ENCODE data around the gene DUSP5. TPM values are rescaled to one million over a fixed set of nuclear protein-coding genes. Genes with fewer than 3 reads are reported as not detected.

The DUSP5 gene
- total RNA-seq, 1 experiment from 2014 or later = 137 TPM

GRCh38 chr10:110448682-110449418 is 48.9 kb upstream of the DUSP5 start:
- DNase-seq (ENCODE audit: low read depth, low spot score) = no peak
- Histone ChIP-seq H3K27me3 (ENCODE audit: insufficient read depth, low read length) (no peaks in the 10 kb centered on the region), H2AFZ (ENCODE audit: low read depth, low read length, poor library complexity, severe bottlenecking) (no peak overlapping the region), H3K4me2 (ENCODE audit: low read length) (no peak overlapping the region), H3K9me2 (ENCODE audit: insufficient read depth) (no peaks in the 10 kb centered on the region), H3K36me3 (ENCODE audit: control insufficient read depth in 1 of 2, insufficient read depth in 2 of 2, low read length in 2 of 2) (no peaks in the 10 kb centered on the region), H3K9ac (ENCODE audit: low read length) (no peak overlapping the region), H3K79me2 (ENCODE audit: insufficient read depth, low read length) (no peaks in the 10 kb centered on the region), H4K20me1 (ENCODE audit: insufficient read depth) (no peaks in the 10 kb centered on the region), H3K4me3 (replicated peaks in 1 of 2; ENCODE audit: low read depth in 1 of 2, low read length in 2 of 2) (no peak overlapping the region), H3K4me1 (ENCODE audit: control insufficient read depth in 1 of 2, insufficient read depth in 2 of 2, low read length in 2 of 2) (peaks cover 14 to 21% of the 10 kb centered on the region in 2 experiments), H3K27ac (ENCODE audit: low read depth, low read length) (no peak overlapping the region), H3K9me3 (ENCODE audit: control insufficient read depth in 1 of 2, insufficient read depth in 1 of 2, low read depth in 1 of 2, low read length in 2 of 2) (no peaks in the 10 kb centered on the region)
- no TSS peak for BruUV-seq (replicated peaks)
- ATAC-seq = no peak
- RAD21 ChIA-PET (ENCODE audit: low non-redundant PET in 1 of 2, low total read pairs in 2 of 2, uncharacterized antibody in 2 of 2, unreplicated experiment in 2 of 2) = no interaction called here
- intact Hi-C loops (cut with micrococcal nuclease) = no loop called here
- TF ChIP-seq POLR2A (IDR thresholded peaks at IDR 0.05; ENCODE audit: borderline replicate concordance, extremely low read depth, insufficient read depth, insufficient read length) (no peak), SP1 (IDR thresholded peaks at IDR 0.05; ENCODE audit: low read depth) (no peak), CBX3 (IDR thresholded peaks at IDR 0.05; ENCODE audit: low read depth) (no peak), FOSL1 (IDR thresholded peaks at IDR 0.05; ENCODE audit: low read depth) (no peak), EZH2phosphoT487 (IDR thresholded peaks at IDR 0.05; ENCODE audit: borderline replicate concordance) (no peak), ZNF274 (IDR thresholded peaks at IDR 0.05; ENCODE audit: low read depth, low read length) (no peak)
- TF ChIP-seq, protein P1, sequence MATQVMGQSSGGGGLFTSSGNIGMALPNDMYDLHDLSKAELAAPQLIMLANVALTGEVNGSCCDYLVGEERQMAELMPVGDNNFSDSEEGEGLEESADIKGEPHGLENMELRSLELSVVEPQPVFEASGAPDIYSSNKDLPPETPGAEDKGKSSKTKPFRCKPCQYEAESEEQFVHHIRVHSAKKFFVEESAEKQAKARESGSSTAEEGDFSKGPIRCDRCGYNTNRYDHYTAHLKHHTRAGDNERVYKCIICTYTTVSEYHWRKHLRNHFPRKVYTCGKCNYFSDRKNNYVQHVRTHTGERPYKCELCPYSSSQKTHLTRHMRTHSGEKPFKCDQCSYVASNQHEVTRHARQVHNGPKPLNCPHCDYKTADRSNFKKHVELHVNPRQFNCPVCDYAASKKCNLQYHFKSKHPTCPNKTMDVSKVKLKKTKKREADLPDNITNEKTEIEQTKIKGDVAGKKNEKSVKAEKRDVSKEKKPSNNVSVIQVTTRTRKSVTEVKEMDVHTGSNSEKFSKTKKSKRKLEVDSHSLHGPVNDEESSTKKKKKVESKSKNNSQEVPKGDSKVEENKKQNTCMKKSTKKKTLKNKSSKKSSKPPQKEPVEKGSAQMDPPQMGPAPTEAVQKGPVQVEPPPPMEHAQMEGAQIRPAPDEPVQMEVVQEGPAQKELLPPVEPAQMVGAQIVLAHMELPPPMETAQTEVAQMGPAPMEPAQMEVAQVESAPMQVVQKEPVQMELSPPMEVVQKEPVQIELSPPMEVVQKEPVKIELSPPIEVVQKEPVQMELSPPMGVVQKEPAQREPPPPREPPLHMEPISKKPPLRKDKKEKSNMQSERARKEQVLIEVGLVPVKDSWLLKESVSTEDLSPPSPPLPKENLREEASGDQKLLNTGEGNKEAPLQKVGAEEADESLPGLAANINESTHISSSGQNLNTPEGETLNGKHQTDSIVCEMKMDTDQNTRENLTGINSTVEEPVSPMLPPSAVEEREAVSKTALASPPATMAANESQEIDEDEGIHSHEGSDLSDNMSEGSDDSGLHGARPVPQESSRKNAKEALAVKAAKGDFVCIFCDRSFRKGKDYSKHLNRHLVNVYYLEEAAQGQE (IDR thresholded peaks at IDR 0.05; ENCODE audit: low read depth) = no peak
- TF ChIP-seq, protein P2, sequence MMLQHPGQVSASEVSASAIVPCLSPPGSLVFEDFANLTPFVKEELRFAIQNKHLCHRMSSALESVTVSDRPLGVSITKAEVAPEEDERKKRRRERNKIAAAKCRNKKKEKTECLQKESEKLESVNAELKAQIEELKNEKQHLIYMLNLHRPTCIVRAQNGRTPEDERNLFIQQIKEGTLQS (IDR thresholded peaks at IDR 0.05) = no peak
- TF ChIP-seq, protein P3, sequence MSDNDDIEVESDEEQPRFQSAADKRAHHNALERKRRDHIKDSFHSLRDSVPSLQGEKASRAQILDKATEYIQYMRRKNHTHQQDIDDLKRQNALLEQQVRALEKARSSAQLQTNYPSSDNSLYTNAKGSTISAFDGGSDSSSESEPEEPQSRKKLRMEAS (IDR thresholded peaks at IDR 0.05) = no peak
- CTCF ChIA-PET = interaction anchor here (1.5 kb wide), 1 partner anchor 95 kb away, joined by 4 read pairs; no protein-coding TSS in a partner anchor
- POLR2A ChIA-PET = interaction anchor here (1.5 to 1.7 kb wide), 2 partner anchors 51 to 52 kb away, joined by 3 to 7 read pairs; no protein-coding TSS in a partner anchor

All from HCT116 (cell line).